Measurements from ENCODE around the gene UNC45A. TPM values are rescaled to one million over a fixed set of nuclear protein-coding genes. Genes with fewer than 3 reads are reported as not detected.
"Not testable (repeated sequence)": the region's sequence is repeated elsewhere in the genome, so short reads cannot be mapped to it uniquely, and the experiment has no call there.

UNC45A gene
- polyA plus RNA-seq (ENCODE audit: insufficient read length in 3 of 3): 10 to 100 TPM; 62.1 to 67.2 (median 65.8) TPM

- DNase-seq (ENCODE audit: low read depth in 3 of 3, low spot score in 2 of 3): peak in 2 of 3 donors; percentile 60 to 87
Measured at GRCh38 chr15:90934949-90935751, at the start of gene UNC45A. UNC45A (plus strand) TSS chr15:90935285; CDS start chr15:90935325, 40 bp downstream.

- no peak for DNase-seq (ENCODE audit: low read depth in 3 of 3, low spot score in 2 of 3)
Measured at GRCh38 chr15:90885432-90886290, 49.4 kb upstream of the UNC45A start.

GRCh38 chr15:90886291-90886614 is 48.8 kb upstream of the UNC45A start:
- no peak for DNase-seq (ENCODE audit: low read depth in 3 of 3, low spot score in 2 of 3)

GRCh38 chr15:90887037-90887481 is 48.0 kb upstream of the UNC45A start:
- no peak for DNase-seq (ENCODE audit: low read depth in 3 of 3, low spot score in 2 of 3)

- no peak for DNase-seq (ENCODE audit: low read depth in 3 of 3, low spot score in 2 of 3)
Measured at GRCh38 chr15:90889313-90889730, 45.8 kb upstream of the UNC45A start.

- no peak for DNase-seq (ENCODE audit: low read depth in 3 of 3, low spot score in 2 of 3)
Measured at GRCh38 chr15:90889736-90890456, 45.2 kb upstream of the UNC45A start.

- no peak for DNase-seq (ENCODE audit: low read depth in 3 of 3, low spot score in 2 of 3)
Measured at GRCh38 chr15:90890839-90891238, 44.2 kb upstream of the UNC45A start.

GRCh38 chr15:90891346-90891949 is 43.6 kb upstream of the UNC45A start:
- DNase-seq (ENCODE audit: low read depth in 3 of 3, low spot score in 2 of 3): no peak

GRCh38 chr15:90892023-90892422 is 43.1 kb upstream of the UNC45A start:
- DNase-seq (ENCODE audit: low read depth in 3 of 3, low spot score in 2 of 3): no peak

GRCh38 chr15:90892498-90893174 is 42.4 kb upstream of the UNC45A start:
- no peak for DNase-seq (ENCODE audit: low read depth in 3 of 3, low spot score in 2 of 3)

- no peak for DNase-seq (ENCODE audit: low read depth in 3 of 3, low spot score in 2 of 3)
Measured at GRCh38 chr15:90893175-90894090, 41.7 kb upstream of the UNC45A start.

GRCh38 chr15:90895571-90896117 is 39.4 kb upstream of the UNC45A start:
- no peak for DNase-seq (ENCODE audit: low read depth in 3 of 3, low spot score in 2 of 3)

- DNase-seq (ENCODE audit: low read depth in 3 of 3, low spot score in 2 of 3): not testable (repeated sequence)
Measured at GRCh38 chr15:90897131-90897655, 37.9 kb upstream of the UNC45A start.

GRCh38 chr15:90901175-90902039 is 33.7 kb upstream of the UNC45A start:
- DNase-seq (ENCODE audit: low read depth in 3 of 3, low spot score in 2 of 3): no peak

GRCh38 chr15:90902040-90902839 is 32.8 kb upstream of the UNC45A start:
- DNase-seq (ENCODE audit: low read depth in 3 of 3, low spot score in 2 of 3): peak in 1 of 3 donors; percentile 74

GRCh38 chr15:90902840-90903732 is 32.0 kb upstream of the UNC45A start, which contains the start of gene MAN2A2:
MAN2A2 (plus strand) TSS chr15:90903302; CDS start chr15:90904208, 906 bp downstream.
- DNase-seq (ENCODE audit: low read depth in 3 of 3, low spot score in 2 of 3): no peak

Data from right renal cortex interstitium (tissue), 3 donors.